ENCODE data around the gene HTRA3.
"Not testable (repeated sequence)": the region's sequence is repeated elsewhere in the genome, so short reads cannot be mapped to it uniquely, and the experiment has no call there.

Gene HTRA3

DNA sequence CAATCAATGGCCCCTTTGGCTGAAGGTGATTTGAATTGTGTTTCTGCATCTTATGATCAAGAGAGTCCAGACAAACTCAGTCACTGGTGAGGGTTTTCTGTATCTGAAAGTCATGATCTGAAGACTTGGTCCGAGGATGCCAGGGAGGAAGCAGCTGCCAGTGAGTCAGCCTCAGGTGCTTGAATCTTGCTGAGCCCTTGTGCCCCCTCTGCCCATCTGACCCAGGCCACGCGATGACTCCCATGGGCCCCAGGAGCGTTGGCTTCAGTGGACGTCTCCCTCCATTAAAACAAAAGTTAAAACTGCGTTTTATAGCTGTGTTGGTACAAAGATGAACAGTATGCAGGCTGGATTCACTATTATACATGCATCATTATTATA, 62.0 kb downstream of the HTRA3 start:
- no peak for DNase-seq

DNA sequence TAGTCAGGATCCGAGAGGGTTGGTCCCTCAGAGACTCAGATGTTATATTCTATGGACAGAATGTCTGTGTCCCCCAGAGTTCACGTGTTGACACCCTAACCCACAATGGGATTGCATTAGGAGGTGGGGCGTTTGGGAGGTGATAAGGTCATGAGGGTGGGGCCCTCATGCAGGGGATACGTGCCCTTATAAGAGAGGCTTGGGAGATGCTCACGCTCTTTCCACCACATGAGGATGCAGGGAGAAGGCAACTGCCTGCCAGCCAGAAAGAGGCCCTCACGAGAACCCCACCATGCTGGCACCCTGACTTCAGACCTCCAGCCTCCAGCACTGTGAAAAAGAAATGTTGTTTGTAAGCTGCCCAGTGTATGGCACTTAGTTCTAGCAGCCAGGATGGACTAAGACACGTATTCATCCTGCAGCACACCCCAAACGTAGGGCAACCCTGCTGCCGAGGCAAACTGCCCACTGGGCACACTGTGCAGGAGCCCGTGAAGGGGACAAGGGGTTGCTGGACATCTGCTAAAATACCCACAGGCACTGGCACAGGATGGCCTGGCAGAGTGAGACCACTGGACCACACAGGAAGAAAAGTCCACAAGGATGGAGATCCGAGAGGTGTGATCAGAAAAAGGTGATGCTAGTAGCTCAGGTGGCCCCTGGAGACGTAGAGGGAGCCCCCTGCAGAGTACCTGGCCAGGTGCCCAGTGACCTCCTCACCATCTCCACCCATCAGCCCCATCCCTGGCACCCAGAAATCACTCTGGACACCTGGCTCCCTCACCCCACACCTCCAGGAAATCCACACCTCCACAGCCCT, 62.7 kb downstream of the HTRA3 start:
- no peak for DNase-seq

DNA sequence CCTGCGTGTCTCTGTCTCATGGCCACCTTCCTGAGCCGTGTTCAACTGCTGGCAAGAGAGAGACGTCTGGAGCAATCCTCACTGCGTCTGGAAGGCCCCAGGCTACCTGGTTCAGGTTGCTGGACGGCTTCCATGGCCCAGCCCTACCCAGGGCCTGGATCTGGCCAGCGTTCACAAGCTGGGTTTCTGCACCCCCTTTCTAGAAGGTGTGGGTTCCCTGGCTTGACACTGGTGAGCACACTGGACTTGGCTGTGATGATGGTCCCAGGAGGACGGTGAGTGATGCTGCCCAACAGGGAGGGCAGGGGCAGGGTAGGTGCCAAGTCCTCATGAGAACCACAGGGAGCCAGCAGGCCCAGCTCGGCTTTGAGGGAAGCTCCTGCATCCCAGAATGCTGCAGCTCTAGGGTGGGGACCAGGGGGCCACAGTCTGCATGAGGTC, 63.4 kb downstream of the HTRA3 start:
- no peak for DNase-seq

DNA sequence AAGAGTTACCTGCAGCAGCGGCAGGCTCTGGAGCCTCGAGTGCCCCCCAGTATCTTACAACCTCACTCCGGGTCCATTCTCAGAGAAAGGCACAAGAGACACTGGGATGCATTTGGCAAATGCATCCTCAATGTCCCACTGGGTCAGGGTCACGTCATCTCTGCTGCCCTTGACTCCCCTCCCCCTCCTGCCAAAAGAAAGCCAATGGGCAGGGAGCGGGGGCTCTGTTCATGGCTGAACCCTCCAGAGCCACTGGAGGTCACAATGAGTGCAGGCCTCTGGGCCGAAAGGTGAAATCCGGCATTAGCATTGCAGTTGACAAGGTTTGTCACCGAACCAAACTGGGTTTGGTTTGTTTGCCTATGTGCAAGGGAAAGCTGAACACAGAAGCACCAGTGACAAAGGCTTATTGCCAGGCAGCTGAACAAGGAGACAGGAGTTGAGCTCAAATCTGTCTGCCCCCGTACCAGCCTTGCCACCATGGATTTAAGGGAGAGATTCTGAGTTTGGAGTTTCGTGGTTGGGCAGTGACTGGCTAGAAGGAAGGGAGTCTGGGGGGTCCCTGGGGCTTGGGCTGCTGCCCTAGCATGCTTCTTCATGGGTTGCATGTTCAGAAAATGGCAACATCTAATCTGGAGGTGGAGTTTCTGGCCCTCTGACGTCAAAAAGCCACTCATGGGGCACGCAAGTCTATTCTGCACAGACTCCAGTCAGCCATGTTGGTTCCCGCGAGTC, 64.3 kb downstream of the HTRA3 start:
- no peak for DNase-seq

DNA sequence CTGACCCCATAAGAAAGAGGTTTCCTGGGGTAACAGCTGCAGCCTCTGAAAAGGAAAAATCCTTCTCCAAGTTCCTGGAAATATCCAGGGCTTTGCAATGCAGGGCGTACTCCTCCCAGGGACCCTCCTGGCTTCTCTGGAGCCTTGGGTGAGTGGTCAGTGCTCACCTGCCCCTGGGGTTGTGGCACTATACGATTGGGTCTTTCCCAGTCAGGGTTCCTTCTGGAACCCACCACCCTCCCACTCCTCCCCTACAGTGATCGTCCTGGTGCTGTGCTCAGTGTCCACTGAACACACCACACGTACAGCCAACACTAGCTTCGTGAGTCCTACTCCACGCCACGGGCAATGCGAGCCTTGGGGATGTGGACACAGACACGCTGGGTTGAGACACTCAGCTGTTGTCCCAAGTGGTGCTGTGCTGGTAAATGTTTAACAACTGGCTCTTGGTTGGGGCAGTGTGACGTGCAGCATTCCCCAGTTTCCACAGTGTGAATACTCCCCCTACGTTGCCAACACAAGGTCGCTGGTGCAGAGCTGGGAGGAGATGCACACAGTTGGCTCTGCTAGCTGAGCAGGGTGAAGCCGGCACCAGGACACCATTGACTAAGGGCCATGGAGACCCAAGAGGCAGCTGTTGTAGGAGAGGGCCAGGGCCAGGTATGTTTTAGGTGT, 65.4 kb downstream of the HTRA3 start:
- no peak for DNase-seq

DNA sequence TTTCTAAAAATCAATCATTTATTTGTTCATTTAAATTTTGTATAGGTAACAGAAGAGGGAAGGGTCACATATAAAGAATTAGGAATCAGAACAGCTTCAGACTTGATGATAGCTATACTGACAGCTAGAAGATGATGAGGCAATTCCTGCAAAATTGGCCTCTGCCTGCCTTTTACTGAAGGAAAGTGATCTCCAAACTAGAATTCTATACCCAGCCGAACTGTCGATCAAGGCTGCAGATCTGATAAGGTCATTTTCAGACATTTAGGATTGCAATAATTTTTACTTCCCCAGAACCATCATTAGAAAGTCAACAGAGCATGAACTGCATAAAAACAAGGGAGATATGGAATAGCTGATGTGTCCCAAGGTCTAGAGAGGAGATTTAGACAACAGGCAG, 66.3 kb downstream of the HTRA3 start:
- DNase-seq = no peak

DNA sequence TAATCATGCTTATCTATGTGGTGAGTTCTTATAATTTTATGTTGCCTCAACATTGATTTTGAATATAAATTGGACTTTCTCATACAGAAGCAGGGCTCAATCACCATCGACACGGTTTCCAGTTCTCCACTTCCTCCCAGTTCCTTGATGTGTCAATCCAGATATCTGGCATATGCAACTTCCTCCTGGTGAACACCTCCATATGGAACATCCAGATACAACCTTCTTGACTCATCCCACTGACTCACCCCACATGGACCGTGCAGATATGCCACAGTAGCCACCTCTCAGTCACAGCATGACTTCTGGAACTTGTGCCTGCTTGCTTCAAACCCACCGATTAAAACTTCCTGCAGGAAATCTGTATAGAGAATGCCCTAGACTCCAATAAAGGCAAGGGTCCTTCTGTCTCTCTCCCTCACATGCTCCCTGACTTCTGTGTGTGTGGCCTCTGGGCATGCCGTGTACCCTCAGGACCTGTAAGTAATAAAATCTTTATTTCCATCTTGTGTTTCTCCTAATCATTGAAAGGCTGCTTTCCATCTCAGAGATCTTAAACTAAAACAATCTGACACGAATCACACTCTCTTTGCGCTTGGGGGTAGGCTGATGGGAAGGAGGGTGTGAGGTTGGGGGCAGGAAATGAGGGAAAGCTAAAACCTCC, 67.0 kb downstream of the HTRA3 start:
- DNase-seq = no peak

DNA sequence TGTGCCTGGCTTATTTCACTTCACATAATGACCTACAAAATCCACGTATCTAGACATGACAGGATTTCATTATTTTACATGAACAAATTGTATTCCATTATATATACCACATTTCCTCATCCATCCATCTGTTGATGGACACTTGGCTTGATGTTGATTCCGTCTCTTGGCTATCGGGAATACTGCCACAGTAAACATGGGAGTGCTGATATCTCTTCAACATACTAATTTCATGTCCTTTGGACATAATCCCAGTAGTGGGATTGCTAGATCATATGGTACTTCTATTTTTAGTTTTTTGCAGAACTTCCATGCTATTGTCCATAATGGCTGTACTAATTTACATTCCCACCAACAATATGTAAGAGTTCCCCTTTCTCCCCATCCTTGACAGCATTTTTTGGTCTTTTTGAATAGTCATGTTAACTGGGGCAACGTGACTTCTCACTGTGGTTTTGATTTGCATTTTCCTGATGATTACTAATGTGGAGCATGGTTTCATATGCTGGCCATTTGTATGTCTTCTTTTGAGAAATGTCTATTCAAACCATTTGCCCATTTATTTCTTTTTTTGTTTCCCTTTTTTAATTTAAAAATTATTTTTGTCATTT, 68.9 kb downstream of the HTRA3 start:
- no peak for DNase-seq

DNA sequence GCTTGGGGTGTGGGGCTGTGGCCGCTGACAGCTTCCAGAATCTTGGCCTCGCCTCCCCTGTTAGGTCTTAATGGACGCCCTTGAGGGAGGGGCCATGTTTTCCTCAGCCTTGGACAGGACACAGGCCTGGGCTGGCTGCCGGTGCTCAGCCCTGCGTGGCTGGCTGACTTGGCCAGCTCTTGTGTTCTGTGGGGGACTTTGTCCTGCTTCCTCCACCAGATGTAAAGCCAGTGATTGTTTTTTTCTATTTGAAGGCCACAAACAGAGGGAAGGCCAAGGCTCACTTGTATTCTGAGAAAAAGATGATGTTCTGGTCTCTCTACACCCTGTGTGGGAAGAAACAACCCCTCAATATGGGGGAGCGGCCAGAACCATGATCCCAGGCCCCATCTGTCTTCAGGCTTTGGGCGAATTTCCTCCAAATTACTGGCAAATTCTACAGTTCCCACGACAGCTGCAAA, 71.3 kb downstream of the HTRA3 start:
- DNase-seq = no peak

DNA sequence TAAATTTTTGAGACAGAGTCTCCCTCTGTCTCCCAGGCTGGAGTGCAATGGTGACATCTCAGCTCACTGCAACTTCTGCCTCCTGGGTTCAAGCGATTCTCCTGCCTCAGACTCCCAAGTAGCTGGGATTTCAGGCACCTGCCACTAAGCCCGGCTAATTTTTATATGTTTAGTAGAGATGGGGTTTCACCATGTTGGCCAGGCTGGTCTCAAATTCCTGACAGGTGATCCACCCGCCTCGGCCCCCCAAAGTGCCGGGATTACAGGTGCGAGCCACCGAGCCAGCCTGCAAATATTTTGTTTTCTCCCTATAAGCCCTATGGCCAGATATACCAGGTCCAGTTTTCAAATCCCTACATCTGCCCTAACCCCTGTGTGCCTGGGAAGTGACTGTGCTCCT, 71.7 kb downstream of the HTRA3 start:
- not testable (repeated sequence) for DNase-seq

DNA sequence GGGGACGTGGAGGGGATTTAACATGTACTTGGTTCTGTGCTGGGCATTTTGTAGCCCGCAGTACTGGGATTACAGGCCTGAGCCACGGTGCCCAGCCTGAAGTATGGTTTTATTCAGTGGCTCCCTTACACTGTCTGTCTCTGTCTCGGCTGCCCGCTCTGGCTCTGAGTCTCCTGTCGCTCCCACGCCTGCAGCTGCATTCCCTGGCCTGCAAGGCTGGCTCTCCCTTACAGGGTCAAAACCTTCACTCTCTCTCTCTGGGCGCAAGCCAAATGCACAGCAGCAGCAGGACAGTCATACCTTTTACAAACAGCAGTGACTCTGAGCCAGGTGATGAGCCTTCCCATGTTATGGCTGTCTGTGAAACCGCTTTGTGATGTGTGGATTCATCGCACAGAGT, 72.1 kb downstream of the HTRA3 start:
- DNase-seq = no peak

DNA sequence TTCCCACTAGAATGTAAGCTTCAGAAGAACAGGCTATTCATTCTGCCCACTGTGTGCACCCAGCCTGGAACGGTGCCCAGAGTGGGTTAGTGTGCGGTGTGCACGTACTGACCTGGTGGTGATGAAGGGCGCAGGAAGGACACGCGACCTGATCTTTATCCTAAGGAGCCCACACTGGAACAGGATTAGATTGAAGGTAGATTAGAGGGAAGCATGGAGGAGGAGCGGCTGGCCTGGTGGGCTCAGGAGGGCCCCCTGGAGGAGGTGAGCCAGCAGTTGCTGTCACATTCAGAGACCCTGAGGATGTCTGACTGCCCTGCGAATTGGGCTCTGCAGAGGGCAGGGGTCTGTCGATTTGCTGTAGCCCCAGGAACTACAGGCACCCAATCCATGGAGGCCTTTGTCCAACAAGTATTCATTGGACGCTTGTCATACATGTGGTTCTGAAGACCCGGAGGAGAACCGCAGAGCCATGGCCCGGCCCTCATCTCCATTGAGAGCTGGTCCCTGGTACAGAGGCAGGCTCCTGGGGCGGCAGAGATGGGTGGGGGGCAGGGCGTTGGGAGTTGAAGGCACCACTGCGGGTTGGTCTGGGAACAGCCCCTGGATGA, 73.2 kb downstream of the HTRA3 start:
- DNase-seq = no peak

DNA sequence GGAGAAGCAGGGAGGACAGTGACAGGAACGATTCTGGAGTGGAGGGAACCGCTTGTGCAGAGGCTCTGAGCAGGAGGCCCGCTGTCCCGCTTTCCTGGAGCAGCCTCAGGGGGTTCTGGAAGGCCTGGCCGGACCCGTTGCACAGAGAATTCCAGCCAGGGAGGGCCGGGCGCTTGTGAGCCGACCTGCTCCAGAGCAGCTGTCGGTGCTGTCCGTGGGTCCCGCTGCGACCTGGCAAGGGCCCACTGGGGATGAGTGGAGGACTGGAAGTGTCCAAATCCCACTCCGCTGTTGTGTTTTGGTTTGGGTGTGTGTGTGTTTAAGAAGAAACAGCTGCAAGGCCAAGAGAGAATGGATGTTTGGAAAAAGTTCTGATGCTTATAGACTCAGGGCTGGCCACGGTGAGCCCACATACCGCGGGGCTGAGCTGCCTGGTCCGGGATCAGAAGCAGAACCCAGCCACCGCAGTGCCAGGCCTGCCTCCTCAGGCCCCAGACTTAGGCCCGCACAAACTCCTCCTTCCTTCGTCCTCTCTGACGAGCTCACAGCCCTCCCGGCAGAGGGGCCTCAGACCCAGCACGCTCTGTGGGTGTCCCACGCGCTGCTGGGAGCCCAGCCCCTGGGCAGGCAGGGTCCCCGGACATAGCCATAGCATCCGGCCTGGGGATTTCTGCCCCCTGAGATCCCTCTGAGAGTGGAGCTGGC, 73.9 kb downstream of the HTRA3 start:
- no peak for DNase-seq

DNA sequence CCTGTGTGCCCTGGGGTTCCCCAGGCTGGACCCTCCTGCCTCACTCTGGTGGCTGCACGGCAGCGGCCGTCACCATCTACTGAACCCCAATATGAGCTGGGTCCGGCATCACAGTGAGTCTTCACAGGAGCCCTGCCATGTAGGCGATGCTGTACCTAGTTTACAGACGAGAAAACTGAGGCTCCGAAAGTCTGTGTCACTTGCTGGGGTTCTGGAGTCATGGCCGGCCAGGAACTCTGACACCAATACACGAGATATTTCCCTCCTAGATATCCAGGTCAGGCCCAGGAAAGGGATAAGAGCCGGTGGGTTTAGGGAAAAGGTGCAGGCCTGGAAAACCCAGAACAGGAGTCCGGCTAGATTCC, 74.4 kb downstream of the HTRA3 start:
- DNase-seq = no peak

DNA sequence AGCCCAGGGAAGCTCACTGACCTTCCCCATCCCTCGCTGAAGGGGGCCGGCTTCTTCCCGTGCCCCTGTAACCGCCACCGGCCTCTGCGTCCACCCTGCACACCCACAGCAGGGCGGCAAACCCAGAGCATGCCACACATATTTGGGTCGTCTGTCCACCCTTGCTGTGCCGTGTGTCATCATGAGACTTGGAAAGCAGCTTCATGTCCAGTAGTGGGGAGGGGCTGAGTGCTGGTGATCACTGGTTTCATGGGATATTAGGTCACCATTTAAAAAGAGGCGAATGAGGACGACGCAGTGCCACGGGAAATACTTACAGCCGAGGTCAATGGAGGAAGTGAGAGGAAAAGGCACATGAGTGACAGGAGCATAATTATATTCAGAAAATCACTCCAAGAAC, 74.8 kb downstream of the HTRA3 start:
- DNase-seq = no peak

DNA sequence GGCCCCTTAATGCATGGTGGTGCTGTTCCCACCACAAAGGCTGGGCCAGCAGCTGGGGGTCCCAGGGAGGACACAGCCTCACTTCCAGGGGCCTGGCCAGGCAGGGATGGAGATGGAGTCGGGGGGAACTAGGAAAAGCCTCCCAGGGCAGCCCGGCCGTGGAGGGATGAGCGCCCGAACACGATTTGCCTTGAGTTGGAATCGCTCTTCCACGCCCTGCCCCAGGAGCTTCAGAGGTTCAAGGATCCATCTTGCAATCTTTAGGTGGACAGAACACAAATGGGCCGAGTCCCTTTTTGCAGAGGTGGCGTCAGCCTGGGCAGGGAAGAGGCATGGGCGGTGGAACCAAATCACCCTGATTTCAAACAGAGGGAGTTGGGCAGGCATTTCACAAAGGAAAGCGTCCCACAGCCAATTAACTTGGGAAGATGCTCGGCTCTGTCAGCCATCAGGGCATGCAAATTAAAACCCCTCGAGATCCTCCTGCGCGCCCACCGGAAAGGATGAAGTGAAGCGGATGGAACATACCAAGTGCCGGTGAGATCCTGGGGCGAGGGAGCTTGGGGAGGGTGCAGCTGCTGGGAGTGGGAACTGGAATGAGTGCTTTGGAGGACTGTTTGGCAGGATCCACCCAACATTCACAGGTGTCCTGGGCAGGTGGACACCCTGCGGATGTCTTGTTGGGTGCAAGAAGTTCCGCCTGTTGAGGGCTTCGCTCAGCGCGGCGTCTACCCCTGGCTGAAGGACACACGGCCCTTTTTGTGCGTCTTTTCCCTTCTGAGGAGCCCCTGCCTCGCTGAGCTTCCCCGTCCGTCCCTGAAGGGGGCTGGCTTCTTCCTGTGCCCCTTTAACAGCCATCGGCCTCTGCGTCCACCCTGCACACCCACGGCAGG, 75.7 kb downstream of the HTRA3 start:
- no peak for DNase-seq

DNA sequence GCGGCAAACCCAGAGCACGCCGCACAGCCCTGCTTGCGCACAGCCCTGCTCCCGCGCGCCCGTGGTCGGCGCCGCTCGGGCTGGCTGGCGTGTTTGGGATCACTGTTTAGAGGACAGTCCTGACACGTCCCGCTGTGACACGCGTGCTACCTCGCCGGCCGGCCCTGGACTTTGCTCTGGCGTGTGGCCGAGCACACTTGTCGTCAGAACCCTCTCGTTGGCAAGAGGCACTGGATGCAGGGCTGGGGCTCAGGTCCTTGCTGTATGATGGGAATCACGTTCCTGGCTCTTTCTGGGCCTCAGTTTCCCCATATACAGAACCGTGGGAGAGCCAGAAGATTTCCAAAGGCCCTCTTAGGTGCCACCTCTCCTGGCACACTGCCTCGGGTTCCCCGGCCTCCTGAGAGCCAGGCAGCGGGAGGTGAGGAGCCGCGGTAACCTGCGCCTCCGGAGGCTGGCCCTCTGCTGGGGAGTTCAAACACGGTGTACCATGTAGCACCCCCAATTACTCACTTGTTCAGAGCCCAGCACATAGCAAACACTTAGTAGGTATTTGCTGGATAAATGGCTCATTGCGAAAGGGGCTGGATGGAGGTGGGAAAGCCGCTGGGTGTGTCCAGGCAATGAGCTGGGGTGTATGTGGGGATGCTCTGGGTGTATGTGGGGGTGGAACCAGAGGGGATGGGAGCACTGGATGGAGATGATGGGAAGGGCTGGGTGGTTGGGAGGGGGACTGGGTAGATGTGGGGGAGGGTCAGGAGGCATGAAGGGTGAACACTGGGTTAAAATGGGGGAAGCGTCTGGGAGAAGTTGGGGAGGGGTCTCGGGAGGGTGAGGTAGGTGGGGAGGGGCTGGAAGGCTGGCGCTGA, 76.6 kb downstream of the HTRA3 start:
- no peak for DNase-seq

DNA sequence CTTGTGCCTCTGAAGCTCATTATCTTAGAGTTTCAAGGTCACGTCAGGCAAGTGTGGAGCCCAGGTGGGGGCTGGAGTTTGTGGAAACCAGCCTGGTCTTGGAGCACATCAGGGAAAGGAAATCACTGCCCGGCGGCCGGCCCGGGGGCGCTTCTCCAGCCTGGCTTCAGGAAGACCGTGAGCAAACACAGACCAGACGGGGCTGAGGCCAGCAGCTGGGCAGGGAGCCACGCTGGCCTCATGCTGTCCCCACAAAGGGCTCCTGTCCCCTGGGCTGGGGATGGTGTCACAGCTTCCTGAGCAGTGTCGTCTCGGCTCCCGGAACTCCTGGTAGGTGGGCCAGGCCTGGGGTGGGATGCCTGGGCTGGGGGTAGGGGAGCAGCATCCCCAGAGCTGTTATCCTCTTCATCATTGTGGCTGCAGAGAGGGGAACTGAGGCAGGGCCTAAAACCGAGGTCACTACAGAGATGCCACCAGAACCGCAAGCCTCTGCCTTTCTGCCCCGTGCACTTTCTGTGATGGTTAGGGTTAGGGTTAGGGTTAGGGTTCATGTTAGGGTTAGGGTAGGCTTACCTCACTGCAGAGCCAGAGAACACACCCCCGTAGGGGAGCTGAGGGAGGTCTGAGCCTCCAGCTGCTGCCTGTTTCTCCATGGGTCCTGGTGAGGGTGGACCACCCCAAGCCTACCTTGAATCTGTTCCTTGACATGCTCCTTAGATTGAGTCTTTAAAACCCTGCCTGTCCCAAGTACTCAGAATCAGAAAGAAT, 77.5 kb downstream of the HTRA3 start:
- peak; percentile 17 for DNase-seq

DNA sequence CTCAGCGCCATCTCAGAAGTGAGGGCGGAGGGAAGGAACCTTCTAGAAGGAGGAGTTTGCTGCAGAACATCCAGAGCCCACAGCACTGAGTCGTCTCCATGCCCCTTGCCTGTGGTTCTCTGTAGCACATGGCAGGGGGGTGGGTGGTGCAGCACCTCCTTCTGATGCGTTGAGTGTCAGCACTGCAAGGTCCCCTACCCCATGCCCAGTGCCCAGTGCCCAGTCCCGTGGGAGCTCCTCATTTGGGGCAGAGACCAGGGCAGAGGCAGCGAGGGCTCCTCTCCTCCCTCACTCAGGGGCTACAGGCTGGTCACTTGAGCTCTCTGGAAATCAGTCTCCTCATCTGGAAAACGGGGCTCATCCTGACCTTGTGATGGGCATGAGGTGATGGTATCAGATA, 78.1 kb downstream of the HTRA3 start:
- no peak for DNase-seq
